HG03135 (cell line): Measurements from ENCODE around the gene LSM14B.

Experiments
- ATAC-seq: cut with Tn5 transposase; IDR thresholded peaks from one replicate; pipeline ENCODE4 v1.9.1; 2021; ENCODE audit warnings: mild to moderate bottlenecking, moderate library complexity; ENCODE audit not compliant: unreplicated experiment

Gene LSM14B

DNA sequence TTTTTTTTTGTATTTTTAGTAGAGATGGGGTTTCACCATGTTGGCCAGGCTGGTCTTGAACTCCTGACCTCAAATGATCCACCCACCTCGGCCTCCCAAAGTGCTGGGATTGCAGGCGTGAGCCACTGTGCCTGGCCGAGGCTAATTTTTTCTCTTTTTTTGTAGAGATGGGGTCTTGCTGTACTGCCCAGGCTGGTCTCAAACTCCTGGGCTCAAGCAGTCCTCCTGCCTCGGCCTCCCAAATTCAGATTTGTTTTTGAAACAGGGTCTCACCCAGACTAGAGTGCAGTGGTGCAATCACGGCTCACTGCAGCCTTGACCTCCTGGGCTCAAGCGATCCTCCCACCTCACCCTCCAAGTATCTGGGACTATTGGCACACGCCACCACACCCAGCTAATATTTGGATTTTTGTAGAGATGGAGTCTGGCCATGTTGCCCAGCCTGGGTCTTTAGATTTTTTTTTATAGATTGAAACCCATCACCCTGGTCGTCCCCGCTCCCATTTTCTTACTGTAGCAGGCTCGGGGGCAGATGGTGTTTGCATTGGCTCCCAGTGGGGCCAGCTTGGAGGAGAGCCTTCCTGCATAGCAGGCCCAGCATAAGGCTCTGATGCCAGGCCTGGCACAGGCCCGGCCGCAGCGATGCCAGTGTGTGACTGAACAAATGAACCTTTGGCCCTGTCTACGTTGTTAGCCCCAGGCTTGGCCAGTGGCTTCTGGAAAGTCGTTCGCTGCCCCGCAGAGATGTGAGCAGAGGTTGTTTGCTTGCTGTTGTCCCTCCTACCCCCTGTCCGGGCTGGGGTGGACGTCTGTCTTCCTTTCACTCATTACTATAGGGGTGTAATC, 56.3 kb downstream of the LSM14B start:
- no peak for ATAC-seq

DNA sequence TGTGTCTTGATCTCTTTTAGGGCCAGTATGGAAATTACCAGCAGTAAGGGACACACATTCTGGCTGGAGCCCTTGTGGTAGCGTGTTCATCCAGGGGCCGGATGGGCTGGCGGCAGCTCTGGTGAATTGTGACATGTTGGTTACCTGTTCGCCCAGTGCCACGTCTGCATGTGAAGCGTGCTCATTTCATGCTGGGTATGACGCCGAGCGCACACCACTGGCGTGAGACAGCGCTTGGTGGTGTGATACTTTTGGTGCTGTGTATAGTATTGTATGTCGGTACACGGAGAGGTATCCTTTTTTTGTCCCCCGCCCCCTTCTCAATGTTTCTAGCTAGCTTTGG, 56.9 kb downstream of the LSM14B start:
- no peak for ATAC-seq

DNA sequence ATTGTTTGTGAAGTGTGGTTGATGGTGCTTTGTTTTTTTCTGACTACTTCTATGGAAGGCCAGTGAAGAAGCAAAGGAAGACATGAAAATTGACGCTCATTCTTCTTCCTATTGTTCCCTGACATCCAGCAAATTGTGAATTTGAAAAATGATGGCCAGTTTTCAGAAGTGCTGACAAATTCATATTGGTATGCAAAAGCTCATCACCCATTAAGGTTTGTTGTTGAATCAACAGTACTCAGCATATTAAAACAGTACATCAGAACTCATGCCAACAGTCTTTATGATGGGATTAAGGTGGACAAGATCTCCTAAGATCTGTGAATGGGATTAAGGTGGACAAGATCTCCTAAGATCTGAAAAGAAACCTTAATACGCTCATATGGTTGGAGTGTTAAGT, 59.5 kb downstream of the LSM14B start:
- no peak for ATAC-seq

DNA sequence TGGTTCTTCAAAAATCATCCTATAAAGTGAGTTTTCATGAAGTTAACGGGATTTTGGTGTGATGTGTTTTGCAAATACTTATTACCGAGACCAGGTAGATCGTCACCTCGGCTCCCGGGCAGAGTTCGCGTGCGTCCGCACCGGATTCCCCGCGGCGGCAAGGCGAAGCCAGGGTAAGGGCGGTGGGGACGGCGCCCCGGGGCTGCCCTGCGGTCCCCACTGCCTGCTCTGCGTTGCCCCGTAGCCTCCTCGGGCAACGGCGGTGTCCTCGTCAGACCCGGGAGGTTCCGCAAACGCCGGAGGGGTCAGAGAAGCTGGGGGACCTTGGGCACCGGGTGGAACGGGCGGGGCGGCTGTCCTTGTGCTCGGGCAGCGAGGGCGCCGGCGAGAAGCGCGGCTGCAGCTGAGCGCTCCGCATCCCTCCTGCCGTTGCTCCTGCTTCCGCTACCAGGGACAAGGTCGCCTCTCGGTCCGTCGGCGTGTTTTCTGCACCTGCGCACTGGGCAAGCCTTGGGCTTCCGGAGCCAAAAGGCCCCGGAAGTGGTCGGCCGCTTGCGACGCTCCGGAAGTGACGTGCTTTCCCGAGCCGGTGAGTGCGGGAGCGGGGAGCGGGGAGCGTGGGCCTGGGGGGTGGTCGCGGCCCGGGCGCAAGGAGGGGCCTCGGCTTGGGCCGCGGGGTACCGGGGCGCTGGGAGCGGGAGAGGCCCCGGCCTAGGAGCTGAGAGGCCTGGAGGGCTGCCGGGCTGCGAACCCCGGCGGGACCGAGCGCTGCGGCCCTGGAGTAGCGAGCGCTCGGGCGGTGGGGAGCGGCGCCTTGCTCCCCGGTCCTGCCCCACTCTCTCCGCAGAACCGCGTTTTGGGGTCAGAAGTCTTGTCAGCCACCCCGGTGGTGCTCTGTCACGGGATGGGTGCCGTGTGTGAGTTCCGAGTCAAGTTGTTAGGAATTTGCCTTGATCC, 60.5 kb downstream of the LSM14B start, which contains the start of gene MTG2:
Gene MTG2 (plus strand): TSS at position 560 of the 957 bp plus-strand sequence. CDS start 10,393 bp downstream, outside the sequence.
- ATAC-seq = peak; percentile 83

DNA sequence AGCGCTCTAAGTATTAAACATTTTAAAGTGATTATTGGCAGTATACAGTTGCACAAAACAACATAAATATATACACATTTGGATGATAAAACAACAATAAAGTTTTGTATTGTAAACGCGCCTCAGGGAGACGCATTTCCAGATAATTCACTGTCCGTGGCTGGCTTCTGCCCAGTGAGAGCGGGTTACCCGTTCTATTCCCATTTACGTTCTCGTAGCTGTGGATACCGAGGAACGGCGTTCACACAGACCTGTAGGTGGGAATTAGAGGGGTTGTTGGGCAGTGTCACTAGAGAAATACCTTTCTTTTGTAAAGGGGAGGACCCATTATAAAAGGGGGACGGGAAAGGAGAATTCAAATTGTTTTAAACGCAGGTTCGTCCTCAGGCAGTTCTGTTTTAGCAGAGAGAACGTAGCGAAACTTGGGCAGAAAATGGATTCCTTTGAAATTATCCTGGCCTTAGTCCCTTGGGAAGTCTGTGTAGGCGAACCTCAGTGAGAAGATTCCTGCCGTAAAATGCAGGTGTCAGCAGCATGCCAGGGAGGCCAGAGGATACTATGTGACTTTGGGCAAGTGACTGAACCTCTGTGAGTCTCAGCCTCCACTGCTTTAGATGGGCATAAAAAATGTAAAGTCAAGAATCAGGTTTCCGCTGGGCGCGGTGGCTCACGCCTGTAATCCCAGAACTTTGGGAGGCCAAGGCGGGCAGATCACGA, 61.3 kb downstream of the LSM14B start:
- ATAC-seq = no peak
